ENCODE measurements around the gene RGMA.
"Not testable (repeated sequence)": the region's sequence is repeated elsewhere in the genome, so short reads cannot be mapped to it uniquely, and the experiment has no call there.

DNA sequence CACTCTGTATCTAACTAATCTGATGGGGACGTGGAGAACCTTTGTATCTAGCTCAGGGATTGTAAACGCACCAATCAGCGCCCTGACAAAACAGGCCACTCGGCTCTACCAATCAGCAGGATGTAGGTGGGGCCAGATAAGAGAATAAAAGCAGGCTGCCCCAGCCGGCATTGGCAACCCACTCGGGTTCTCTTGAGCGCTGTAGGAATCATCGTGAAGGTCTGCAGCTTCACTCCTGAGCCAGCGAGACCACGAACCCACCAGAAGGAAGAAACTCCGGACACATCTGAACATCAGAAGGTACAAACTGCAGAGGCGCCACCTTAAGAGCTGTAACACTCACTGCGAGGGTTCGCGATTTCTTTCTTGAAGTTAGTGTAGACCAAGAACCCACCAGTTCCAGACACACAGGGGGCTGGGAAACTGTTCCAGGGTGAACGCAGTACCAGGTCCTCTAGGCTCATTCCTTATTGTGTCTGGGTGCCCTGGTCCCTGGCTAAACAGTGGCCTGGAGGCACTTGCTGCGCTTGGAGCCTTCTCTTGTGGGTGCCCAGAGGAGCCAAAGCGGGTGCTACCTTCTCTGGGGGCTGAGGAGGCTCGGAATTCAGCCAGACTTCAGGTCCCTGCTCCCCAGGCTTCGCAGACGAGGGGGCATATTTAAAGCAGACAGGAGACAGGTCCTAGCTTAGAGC is 56.4 kb downstream of the RGMA start:
- TF ChIP-seq, protein P1, sequence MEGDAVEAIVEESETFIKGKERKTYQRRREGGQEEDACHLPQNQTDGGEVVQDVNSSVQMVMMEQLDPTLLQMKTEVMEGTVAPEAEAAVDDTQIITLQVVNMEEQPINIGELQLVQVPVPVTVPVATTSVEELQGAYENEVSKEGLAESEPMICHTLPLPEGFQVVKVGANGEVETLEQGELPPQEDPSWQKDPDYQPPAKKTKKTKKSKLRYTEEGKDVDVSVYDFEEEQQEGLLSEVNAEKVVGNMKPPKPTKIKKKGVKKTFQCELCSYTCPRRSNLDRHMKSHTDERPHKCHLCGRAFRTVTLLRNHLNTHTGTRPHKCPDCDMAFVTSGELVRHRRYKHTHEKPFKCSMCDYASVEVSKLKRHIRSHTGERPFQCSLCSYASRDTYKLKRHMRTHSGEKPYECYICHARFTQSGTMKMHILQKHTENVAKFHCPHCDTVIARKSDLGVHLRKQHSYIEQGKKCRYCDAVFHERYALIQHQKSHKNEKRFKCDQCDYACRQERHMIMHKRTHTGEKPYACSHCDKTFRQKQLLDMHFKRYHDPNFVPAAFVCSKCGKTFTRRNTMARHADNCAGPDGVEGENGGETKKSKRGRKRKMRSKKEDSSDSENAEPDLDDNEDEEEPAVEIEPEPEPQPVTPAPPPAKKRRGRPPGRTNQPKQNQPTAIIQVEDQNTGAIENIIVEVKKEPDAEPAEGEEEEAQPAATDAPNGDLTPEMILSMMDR (conservative IDR thresholded peaks at IDR 0.05) = not testable (repeated sequence)
- not testable (repeated sequence) for TF ChIP-seq ZFX (IDR thresholded peaks at IDR 0.05)

Data from C4-2B (cell line).